Prostate gland (tissue), 2 donors: ENCODE measurements around the gene RPTOR. TPM values are rescaled to one million over a fixed set of nuclear protein-coding genes. Genes with fewer than 3 reads are reported as not detected.

Experiments
- DNase-seq: peaks from one replicate; pipeline ENCODE4 v3.0.0-alpha.2; 2019; ENCODE audit warnings: low spot score
- H3K27ac ChIP-seq, 2 donors: fragments of 200-600 bp; sonication (generic); 2 replicates each; pipeline ENCODE4 v1.5.1; 2017 to 2019
- H3K27me3 ChIP-seq: fragments of 200-600 bp; sonication (generic); replicated peaks from 2 replicates; pipeline ENCODE4 v1.5.1; 2019; ENCODE audit not compliant: insufficient read depth
- H3K36me3 ChIP-seq, 2 donors: fragments of 200-600 bp; sonication (generic); 1 replicate in 1 of 2; 2 replicates in 1 of 2; pipeline versions ENCODE4 v1.5.1 to v1.8.1; 2017 to 2019
- H3K4me1 ChIP-seq: fragments of 200-600 bp; sonication (generic); replicated peaks from 2 replicates; pipeline ENCODE4 v1.5.1; 2019
- H3K4me3 ChIP-seq, 2 donors: fragments of 200-600 bp; sonication (generic); 2 replicates each; pipeline ENCODE4 v1.5.1; 2017 to 2019
- H3K9me3 ChIP-seq: fragments of 200-600 bp; sonication (generic); 2 replicates; pipeline ENCODE4 v1.5.1; 2017
- CTCF ChIP-seq, 4 experiments: fragments of 200-600 bp in 2 of 4; fragments of 450-650 bp in 2 of 4; sonication (generic) in 2 of 4; IDR thresholded peaks; 1 replicate in 3 of 4; 2 replicates in 1 of 4; pipeline ENCODE4 v1.5.1; 2016 to 2019; ENCODE audit warnings: antibody characterized with exemption in 4 of 4, mild to moderate bottlenecking in 2 of 4, moderate library complexity in 2 of 4
- POLR2A ChIP-seq: fragments of 450-650 bp; IDR thresholded peaks from one replicate; pipeline ENCODE4 v1.6.1; 2016; ENCODE audit warnings: antibody characterized with exemption, mild to moderate bottlenecking
- POLR2AphosphoS5 ChIP-seq: sonication (generic); formaldehyde crosslinking; IDR thresholded peaks from one replicate; pipeline ENCODE4 v1.6.1; 2017; ENCODE audit warnings: antibody characterized with exemption
- WGBS: methylation state at CpG from one replicate; pipeline ENCODE4 v1.1.5; 2018; 5-methylcytosine and 5-hydroxymethylcytosine counted together
- intact Hi-C: fragments of 100-400 bp; cut with DNase I; formaldehyde crosslinking; loops from one replicate; pipeline ENCODE4 v1.14.2; 2022
- total RNA-seq, 2 donors: library from RNA; depleted of rRNA; stranded (reverse); fragments of >200 nt; gene quantifications; one replicate each; pipeline ENCODE4 v1.1.0, GENCODE V29; 2016

The RPTOR gene
- total RNA-seq, 2 donors from 2014 or later = 30.3 to 62.5 TPM

DNA sequence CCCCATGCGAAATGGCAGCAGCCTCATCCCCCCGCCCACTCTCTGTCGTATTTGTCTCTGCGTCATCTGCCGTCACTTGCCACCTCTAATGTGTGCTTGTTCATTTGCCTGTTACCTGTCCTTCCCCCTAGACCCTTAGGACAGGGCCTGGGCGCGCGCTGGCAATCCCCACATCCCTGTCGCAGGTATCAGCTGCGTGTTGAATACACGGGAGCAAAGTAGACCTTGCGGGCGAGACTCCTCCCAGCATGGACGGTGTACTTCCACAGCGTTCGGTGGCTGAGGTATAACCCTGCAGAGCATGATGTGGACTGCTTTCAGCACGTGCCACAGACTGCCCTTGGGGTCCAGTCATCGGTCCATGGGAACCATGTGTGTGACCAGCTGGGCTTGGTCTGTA, 276.9 kb downstream of the RPTOR start:
- Histone ChIP-seq H3K4me3 (no peak overlapping the region), H3K27me3 (no peaks in the 10 kb centered on the region), H3K27ac (no peak overlapping the region), H3K36me3 (no peaks in the 10 kb centered on the region), H3K4me1 (peaks cover 3% of the 10 kb centered on the region), H3K9me3 (no peaks in the 10 kb centered on the region)
- 95% methylated on average over 18 of the region's 18 CpGs for WGBS
- no peak for DNase-seq
- intact Hi-C loops = no loop called here
- TF ChIP-seq POLR2AphosphoS5 = no peak
- TF ChIP-seq POLR2A = no peak
- TF ChIP-seq CTCF (IDR thresholded peaks at IDR 0.05) = no peak

GRCh38 chr17:80822021-80822699, 277.5 kb downstream of the RPTOR start:
- Histone ChIP-seq H3K9me3 (no peaks in the 10 kb centered on the region), H3K36me3 (no peaks in the 10 kb centered on the region), H3K4me3 (no peak overlapping the region), H3K27ac (no peak overlapping the region), H3K4me1 (peaks cover 3% of the 10 kb centered on the region), H3K27me3 (no peaks in the 10 kb centered on the region)
- intact Hi-C loops = no loop called here
- 93% methylated on average over 36 of the region's 36 CpGs for whole genome bisulfite sequencing
- no peak for DNase-seq
- TF ChIP-seq POLR2A (no peak), POLR2AphosphoS5 (no peak), CTCF (IDR thresholded peaks at IDR 0.05) (no peak)

DNA sequence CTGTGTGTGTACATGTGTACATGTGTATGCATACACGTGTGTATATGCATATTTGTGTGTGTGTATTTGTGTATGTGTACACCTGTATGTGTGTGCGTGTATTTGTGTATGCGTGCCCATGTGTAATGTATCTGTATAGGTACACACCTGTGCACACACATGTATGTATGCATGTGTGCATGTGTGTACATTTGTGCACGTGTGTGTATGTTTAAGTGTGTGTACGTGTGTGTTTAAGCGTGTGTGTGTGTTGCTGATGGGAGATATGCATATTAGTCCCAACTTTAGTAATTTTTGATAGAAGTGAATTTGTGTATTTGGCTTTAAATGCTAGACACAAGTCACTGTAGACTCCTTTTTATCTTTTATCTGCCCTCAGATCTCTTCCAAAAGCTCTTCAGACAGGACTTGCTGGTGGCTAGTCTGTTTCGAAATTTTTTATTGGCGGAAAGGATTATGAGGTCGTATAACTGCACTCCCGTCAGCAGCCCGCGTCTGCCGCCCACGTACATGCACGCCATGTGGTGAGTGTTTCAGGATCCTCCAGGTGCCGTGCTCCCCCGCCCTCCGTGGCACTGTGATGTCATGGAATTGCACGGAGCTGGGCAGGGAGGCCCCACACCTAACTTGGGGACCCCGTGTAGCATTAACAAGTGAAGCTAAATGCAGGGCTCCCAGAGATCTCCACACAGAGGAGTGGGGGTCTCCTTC, 278.2 kb downstream of the RPTOR start:
- H3K9me3 ChIP-seq = no peaks in the 10 kb centered on the region
- peaks cover 3% of the 10 kb centered on the region for H3K4me1 ChIP-seq
- intact Hi-C loops = no loop called here
- peak; percentile 55 for DNase-seq
- no peaks in the 10 kb centered on the region for H3K36me3 ChIP-seq
- WGBS = 47% methylated on average over 20 of the region's 20 CpGs
- H3K4me3 ChIP-seq = no peak overlapping the region
- TF ChIP-seq POLR2AphosphoS5 = peak; percentile 68
- TF ChIP-seq CTCF (IDR thresholded peaks at IDR 0.05) = no peak
- TF ChIP-seq POLR2A = no peak
- H3K27ac ChIP-seq = no peak overlapping the region
- no peaks in the 10 kb centered on the region for H3K27me3 ChIP-seq

DNA sequence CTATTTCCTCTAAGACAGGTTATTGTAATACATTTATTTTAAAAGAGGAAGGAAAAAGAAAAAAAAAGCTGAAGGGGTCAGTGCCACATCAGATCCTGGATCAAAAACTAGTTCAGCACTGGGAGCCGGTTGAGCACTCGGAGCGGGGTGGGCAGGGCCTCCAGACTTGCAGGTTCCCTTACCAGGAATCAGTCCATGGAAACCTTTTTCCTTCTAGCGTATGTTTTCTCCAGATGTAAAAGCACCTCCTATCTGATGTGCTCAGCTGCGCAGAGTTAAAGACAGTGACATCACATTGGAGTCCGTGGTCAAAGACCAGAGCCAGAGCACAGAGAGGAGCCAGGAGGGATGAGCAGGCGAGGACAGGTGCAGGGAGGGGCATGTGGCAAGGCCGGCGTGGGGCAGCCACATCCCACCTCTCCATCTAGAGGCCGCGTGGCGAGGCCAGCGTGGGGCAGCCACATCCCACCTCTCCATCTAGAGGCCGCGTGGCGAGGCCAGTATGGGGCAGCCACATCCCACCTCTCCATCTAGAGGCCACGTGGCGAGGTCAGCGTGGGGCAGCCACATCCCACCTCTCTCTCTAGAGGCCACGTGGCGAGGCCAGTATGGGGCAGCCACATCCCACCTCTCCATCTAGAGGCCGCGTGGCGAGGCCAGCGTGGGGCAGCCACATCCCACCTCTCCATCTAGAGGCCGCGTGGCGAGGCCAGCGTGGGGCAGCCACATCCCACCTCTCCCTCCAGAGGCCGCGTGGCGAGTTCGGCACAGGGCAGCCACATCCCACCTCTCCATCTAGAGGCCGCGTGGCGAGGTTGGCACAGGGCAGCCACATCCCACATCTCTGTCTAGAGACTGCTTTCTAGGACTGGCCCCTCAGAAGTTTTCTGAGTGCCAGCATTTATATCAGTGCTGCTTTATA, 280.2 kb downstream of the RPTOR start:
- Histone ChIP-seq H3K27me3 (no peaks in the 10 kb centered on the region), H3K9me3 (no peaks in the 10 kb centered on the region), H3K36me3 (no peaks in the 10 kb centered on the region), H3K27ac (no peak overlapping the region), H3K4me3 (no peak overlapping the region), H3K4me1 (peaks cover 3% of the 10 kb centered on the region)
- WGBS = 97% methylated on average over 36 of the region's 36 CpGs
- intact Hi-C loops = no loop called here
- TF ChIP-seq CTCF (IDR thresholded peaks at IDR 0.05) (no peak), POLR2A (no peak), POLR2AphosphoS5 (no peak)
- no peak for DNase-seq
